ENCODE data around the gene CAMK1D. TPM values are rescaled to one million over a fixed set of nuclear protein-coding genes. Genes with fewer than 3 reads are reported as not detected.

Gene CAMK1D
- total RNA-seq, 1 donor from 2014 or later: 12.8 TPM

- peaks cover 7% of the 10 kb centered on the region for H3K4me1 ChIP-seq
- no peak overlapping the region for H3K4me3 ChIP-seq
- H3K36me3 ChIP-seq: no peaks in the 10 kb centered on the region
- H3K9me3 ChIP-seq: no peaks in the 10 kb centered on the region
- TF ChIP-seq POLR2AphosphoS5 (IDR thresholded peaks at IDR 0.05; ENCODE audit: insufficient read depth in 1 of 2, low read depth in 1 of 2): no peak
- no peak for TF ChIP-seq POLR2A (IDR thresholded peaks at IDR 0.05)
- TF ChIP-seq CTCF (IDR thresholded peaks at IDR 0.05): no peak
- H3K27ac ChIP-seq: no peak overlapping the region
- intact Hi-C loops (cut with DNase I): no loop called here
- DNase-seq (ENCODE audit: extremely low spot score in 2 of 2): no peak
- H3K27me3 ChIP-seq: no peaks in the 10 kb centered on the region
Measured at GRCh38 chr10:12597176-12597575, 247.8 kb downstream of the CAMK1D start.

GRCh38 chr10:12597788-12598765, 248.7 kb downstream of the CAMK1D start:
- DNase-seq (ENCODE audit: extremely low spot score in 2 of 2): no peak
- intact Hi-C loops (cut with DNase I): no loop called here
- no peak for TF ChIP-seq POLR2A (IDR thresholded peaks at IDR 0.05)
- TF ChIP-seq CTCF (IDR thresholded peaks at IDR 0.05): no peak
- TF ChIP-seq POLR2AphosphoS5 (IDR thresholded peaks at IDR 0.05; ENCODE audit: insufficient read depth in 1 of 2, low read depth in 1 of 2): no peak

GRCh38 chr10:12600652-12601051, 251.3 kb downstream of the CAMK1D start:
- TF ChIP-seq POLR2A (IDR thresholded peaks at IDR 0.05) (no peak), POLR2AphosphoS5 (IDR thresholded peaks at IDR 0.05; ENCODE audit: insufficient read depth in 1 of 2, low read depth in 1 of 2) (no peak)
- Histone ChIP-seq H3K4me3 (no peak overlapping the region), H3K27me3 (no peaks in the 10 kb centered on the region), H3K4me1 (peaks cover 8% of the 10 kb centered on the region), H3K27ac (no peak overlapping the region), H3K36me3 (no peaks in the 10 kb centered on the region), H3K9me3 (no peaks in the 10 kb centered on the region)
- no peak for DNase-seq (ENCODE audit: extremely low spot score in 2 of 2)
- intact Hi-C loops (cut with DNase I): no loop called here

More at GRCh38 chr10:12597788-12598765, 248.7 kb downstream of the CAMK1D start:
- Histone ChIP-seq H3K4me1 (peaks cover 7% of the 10 kb centered on the region), H3K36me3 (no peaks in the 10 kb centered on the region), H3K4me3 (no peak overlapping the region), H3K27me3 (no peaks in the 10 kb centered on the region), H3K27ac (no peak overlapping the region), H3K9me3 (no peaks in the 10 kb centered on the region)

GRCh38 chr10:12602521-12602920, 253.2 kb downstream of the CAMK1D start:
- no peaks in the 10 kb centered on the region for H3K27me3 ChIP-seq
- H3K9me3 ChIP-seq: no peaks in the 10 kb centered on the region
- intact Hi-C loops (cut with DNase I): no loop called here
- H3K27ac ChIP-seq: no peak overlapping the region
- H3K36me3 ChIP-seq: no peaks in the 10 kb centered on the region
- H3K4me3 ChIP-seq: no peak overlapping the region
- peaks cover 19% of the 10 kb centered on the region for H3K4me1 ChIP-seq
- TF ChIP-seq CTCF (IDR thresholded peaks at IDR 0.05) (no peak), POLR2AphosphoS5 (IDR thresholded peaks at IDR 0.05; ENCODE audit: insufficient read depth in 1 of 2, low read depth in 1 of 2) (no peak), POLR2A (IDR thresholded peaks at IDR 0.05) (no peak)
- peak in 1 of 2 donors; percentile 40 for DNase-seq (ENCODE audit: extremely low spot score in 2 of 2)

- Histone ChIP-seq H3K27ac (no peak overlapping the region), H3K27me3 (no peaks in the 10 kb centered on the region), H3K9me3 (no peaks in the 10 kb centered on the region), H3K36me3 (no peaks in the 10 kb centered on the region), H3K4me1 (peaks cover 19% of the 10 kb centered on the region), H3K4me3 (no peak overlapping the region)
- TF ChIP-seq CTCF (IDR thresholded peaks at IDR 0.05) (no peak), POLR2AphosphoS5 (IDR thresholded peaks at IDR 0.05; ENCODE audit: insufficient read depth in 1 of 2, low read depth in 1 of 2) (no peak), POLR2A (IDR thresholded peaks at IDR 0.05) (no peak)
- intact Hi-C loops (cut with DNase I): no loop called here
- DNase-seq (ENCODE audit: extremely low spot score in 2 of 2): peak in 1 of 2 donors; percentile 42
Measured at GRCh38 chr10:12603766-12604470, 254.6 kb downstream of the CAMK1D start.
